Lower leg skin (tissue), 3 donors: ENCODE data around the gene CYSLTR2.

Experiments used
- POLR2A ChIP-seq, 2 donors: fragments of 450-650 bp; IDR thresholded peaks; one replicate each; pipeline ENCODE4 v1.6.1; 2016 to 2017; ENCODE audit warnings: antibody characterized with exemption in 2 of 2, mild to moderate bottlenecking in 1 of 2, moderate library complexity in 1 of 2
- TF ChIP-seq, protein P1 (sequence below), 3 donors: fragments of 450-650 bp; IDR thresholded peaks; one replicate each; pipeline ENCODE4 v1.5.1; 2016; ENCODE audit warnings: antibody characterized with exemption in 3 of 3, mild to moderate bottlenecking in 3 of 3, moderate library complexity in 2 of 3

- TF ChIP-seq, protein P1, sequence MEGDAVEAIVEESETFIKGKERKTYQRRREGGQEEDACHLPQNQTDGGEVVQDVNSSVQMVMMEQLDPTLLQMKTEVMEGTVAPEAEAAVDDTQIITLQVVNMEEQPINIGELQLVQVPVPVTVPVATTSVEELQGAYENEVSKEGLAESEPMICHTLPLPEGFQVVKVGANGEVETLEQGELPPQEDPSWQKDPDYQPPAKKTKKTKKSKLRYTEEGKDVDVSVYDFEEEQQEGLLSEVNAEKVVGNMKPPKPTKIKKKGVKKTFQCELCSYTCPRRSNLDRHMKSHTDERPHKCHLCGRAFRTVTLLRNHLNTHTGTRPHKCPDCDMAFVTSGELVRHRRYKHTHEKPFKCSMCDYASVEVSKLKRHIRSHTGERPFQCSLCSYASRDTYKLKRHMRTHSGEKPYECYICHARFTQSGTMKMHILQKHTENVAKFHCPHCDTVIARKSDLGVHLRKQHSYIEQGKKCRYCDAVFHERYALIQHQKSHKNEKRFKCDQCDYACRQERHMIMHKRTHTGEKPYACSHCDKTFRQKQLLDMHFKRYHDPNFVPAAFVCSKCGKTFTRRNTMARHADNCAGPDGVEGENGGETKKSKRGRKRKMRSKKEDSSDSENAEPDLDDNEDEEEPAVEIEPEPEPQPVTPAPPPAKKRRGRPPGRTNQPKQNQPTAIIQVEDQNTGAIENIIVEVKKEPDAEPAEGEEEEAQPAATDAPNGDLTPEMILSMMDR (IDR thresholded peaks at IDR 0.05), result no peak
- no peak for TF ChIP-seq POLR2A (IDR thresholded peaks at IDR 0.05)
Measured at GRCh38 chr13:48644141-48644540, 9.6 kb upstream of the CYSLTR2 start.
